GM19035 (cell line): ENCODE data around the gene RBMS3.

ENCODE experiments used
- ATAC-seq: cut with Tn5 transposase; IDR thresholded peaks from one replicate; pipeline ENCODE4 v1.9.1; 2021; ENCODE audit not compliant: unreplicated experiment

Gene RBMS3

DNA sequence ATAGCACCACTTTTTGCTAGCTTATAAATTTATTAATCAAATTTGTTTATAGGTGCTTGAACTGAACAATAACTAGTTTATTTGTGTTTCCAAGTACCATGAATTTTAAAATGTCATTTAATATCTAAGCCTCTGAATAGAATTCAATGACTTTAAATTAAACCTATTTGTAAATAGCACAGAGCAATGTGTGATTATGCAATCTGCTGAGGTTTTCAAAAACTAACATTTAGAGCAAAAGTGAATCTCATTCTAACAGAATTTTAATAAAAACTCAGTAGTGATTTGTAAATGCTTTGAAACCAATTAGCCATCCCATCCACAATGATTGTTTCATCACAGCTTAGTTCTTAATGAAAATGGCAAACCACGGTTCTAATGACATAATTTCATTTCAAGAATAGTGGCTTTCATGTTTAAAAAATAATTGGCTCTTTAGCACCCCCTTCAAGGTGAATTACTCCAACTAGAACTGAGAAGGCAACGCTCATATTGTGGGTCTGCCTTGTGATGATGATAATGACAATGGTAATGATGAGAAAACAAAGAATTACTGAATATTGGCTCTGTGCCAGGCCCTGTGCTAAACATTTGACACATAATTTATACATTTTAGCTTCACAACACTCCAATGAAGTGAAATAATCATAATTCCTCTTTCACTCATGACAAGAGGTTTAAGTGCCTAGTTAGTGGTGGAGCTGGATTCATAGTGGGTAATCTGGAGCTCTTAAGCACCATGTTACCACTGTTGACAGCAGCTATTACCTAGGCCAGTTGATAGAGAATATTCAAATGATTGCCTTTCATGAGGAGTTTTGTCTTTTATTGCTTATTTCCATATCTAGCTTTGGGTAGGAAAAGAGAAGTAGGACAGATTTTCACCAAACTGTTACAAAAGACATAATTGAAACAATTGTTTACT lies 145.7 kb downstream of the RBMS3 start:
- no peak for ATAC-seq

DNA sequence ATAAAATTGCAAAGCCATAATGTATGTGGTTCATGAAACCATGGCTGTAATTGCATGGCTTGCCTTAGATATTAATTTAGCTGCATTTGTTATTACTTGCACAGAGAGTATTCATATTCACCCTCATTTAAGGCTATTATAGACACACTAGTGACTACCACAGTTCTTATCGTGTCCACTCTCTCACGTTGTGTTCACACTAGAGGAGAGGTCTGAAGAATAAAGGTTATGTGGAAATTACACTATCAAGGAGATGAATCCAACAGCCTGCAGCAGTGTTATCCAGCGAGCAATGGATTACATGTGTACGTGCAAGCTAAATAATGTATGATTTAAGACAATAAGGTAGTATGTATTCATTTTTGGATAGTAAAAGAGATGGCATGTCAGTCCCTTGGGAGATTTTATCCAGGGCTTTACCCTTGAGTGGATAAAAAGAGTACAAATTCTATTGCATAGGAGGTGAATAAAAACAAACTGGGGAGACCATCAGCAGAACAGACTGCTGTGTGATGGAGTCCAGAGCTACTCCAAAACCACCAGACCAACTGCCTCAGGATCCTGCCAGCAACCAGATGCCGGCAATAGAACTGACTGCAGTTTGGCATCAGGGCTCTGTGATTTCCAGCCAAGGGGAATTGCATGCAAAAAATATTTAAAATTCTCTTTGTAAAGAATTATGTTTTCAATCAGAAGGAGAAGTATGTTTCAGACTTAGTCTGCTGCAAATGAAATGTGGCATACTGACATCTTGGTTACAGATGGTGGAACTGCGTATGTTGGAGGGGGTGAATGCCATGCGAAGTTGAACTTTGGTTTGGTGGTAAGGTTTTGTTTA lies 146.6 kb downstream of the RBMS3 start:
- ATAC-seq: no peak

DNA sequence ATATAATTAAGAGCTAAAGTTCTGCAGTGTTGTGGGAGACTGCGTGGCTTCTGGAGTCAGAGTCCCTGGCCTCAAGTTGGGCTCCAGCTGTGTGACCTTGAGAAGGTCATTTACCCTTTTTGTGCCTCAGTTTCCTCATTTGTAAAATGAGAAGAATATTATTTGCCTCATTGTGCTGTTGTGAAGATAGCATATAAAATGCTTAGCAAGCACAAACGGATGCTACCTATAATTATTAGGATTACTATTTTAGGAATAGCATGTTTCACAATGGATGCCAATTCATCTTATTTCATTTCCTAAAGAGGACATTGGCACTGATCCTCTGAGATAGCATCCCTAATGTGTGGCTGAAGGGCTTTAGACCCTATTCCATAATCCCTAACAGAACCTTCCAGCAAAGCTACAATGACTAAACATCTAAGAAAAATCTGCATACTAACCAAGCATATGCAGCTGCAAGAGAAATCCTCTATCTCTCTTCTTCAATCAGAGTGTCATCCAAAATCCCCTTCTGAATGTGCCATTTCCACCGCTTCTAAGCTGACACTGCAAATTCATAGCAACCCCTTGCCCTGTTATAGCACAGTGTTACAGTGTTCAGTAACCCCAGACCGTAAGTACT lies 148.3 kb downstream of the RBMS3 start:
- ATAC-seq: no peak

- ATAC-seq: no peak
These were observed 149.7 kb downstream of the RBMS3 start for GRCh38 chr3:29430558-29430971.

- ATAC-seq: no peak
These were observed 155.9 kb downstream of the RBMS3 start for GRCh38 chr3:29436612-29437323.

GRCh38 chr3:29438580-29438979 lies 157.7 kb downstream of the RBMS3 start:
- no peak for ATAC-seq

GRCh38 chr3:29440413-29441305 lies 159.8 kb downstream of the RBMS3 start:
- no peak for ATAC-seq

- no peak for ATAC-seq
These were observed 160.6 kb downstream of the RBMS3 start for GRCh38 chr3:29441422-29441821.

GRCh38 chr3:29447946-29448627 lies 167.2 kb downstream of the RBMS3 start:
- no peak for ATAC-seq

DNA sequence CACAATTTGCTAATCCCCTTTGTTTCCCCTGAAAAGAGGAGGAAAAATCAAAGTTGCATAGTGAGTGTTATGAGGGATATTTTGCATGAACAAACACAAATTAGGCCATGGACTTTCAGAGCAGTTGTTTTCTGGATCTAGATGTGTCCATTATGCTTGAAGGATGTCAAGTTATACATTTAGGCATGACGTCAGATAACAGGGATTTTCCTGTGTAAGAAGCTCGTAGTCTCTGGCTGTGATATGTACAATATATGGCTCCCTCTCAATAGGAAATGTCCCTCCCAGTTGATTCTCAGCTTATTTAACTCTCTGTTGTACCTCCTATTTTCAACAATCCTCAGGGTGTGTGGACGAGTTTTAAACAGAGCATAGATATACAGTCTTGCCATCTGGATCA lies 171.0 kb downstream of the RBMS3 start:
- ATAC-seq: no peak

GRCh38 chr3:29452934-29453283 lies 172.0 kb downstream of the RBMS3 start:
- no peak for ATAC-seq

- ATAC-seq: no peak
These were observed 172.6 kb downstream of the RBMS3 start for GRCh38 chr3:29453284-29454001.

DNA sequence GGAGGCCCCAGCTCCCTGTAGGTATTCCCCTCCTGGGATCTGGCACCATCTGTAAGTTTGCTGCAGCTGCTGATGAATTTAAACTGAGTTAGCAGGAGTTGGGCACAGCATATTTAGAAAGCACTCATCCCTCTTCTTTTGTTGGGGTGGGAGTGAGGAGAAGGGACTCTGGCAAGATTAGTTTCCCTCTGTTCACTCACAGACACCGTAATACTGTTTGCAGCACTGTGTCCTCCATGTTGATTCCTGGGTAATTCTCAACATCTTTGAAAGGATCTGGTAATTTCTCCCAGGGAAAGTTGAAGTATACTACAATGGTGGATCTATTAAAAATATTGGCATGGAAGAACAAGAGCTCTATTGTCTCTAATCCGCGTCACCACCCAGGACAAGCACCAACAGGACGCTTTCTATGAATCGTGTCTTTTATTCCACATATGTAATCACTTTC lies 173.3 kb downstream of the RBMS3 start:
- no peak for ATAC-seq

GRCh38 chr3:29456901-29457300 lies 176.0 kb downstream of the RBMS3 start:
- no peak for ATAC-seq

GRCh38 chr3:29463304-29463703 lies 182.4 kb downstream of the RBMS3 start:
- no peak for ATAC-seq

DNA sequence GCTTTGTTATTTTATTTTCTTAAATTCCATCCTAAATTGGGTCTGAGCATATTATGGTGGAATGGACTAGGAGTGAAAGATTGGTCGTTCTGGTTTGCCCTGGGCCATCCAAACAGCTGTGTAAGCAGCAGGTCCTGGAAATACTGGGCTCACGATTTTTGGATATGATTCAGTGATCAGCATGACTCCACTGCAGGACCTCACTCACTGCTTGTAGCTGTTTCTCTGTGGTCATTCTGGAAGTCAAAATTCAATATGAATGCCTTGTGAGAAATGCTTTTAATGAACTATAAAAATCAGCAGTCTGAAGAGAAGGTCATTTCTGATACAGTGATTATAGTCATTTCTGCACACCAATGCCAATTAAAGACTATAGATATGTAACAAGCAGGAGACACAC lies 185.0 kb downstream of the RBMS3 start:
- no peak for ATAC-seq

DNA sequence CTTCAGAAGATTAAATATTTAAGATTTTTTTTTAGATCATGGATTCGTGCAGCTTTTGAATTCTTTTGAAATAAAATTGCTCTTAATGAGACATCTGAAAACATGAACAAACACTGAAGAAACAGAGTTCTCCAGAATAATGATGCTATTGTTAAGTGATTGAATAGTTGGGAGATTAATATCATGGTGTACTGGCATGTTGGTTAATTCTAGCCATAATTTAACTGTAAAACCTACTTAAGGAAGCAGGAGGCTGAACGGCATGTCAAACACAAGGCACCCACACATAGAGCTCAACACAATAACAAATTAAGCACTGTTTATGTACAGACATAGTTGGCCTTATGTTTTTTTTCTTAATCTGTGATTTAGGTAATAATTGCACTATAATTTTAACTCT lies 185.6 kb downstream of the RBMS3 start:
- no peak for ATAC-seq

GRCh38 chr3:29468187-29468586 lies 187.3 kb downstream of the RBMS3 start:
- no peak for ATAC-seq
